SK-N-MC (cell line): ENCODE results near the gene LCOR.

Source experiments
- EZH2 ChIP-seq: fragments of 200-600 bp; sonication (generic); IDR thresholded peaks from one replicate; pipeline ENCODE4 v1.6.1; 2017; ENCODE audit warnings: antibody characterized with exemption
- POLR2AphosphoS5 ChIP-seq: IDR thresholded peaks from 2 replicates; pipeline ENCODE4 v1.6.1; 2012; ENCODE audit warnings: mild to moderate bottlenecking, low read depth, low read length, borderline replicate concordance

DNA sequence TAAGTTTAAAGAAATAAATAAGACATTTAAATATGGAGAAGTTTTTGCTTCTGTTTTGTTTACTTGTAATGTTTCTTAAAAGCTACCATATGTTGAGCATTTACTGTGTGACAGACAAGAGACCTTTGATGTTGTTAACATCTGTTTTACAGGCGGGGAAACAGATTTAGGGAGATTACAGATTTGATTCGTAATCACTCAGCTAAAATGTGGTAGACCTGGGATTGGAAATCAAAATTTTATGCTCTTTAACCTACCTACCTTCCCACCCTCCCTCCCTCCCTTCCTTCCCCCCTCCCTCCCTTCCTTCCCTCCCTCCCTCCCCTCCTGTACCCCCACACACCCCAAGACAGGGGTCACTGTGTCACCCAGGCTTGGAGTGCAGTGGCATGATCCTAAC lies 11.7 kb downstream of the LCOR start:
- TF ChIP-seq POLR2AphosphoS5 (no peak), EZH2 (no peak)
